ENCODE data around the gene OSBPL10.

The OSBPL10 gene

GRCh38 chr3:31713816-31714215 lies 267.2 kb downstream of the OSBPL10 start:
- Histone ChIP-seq H2AFZ (ENCODE audit: low read length) (no peak overlapping the region), H3K9me2 (replicated peaks; ENCODE audit: low read depth, low read length) (no peaks in the 10 kb centered on the region), H4K20me1 (ENCODE audit: insufficient read depth, low read length, poor library complexity, severe bottlenecking) (no peaks in the 10 kb centered on the region), H3K9me3 (ENCODE audit: insufficient read depth, low read depth, low read length) (no peaks in the 10 kb centered on the region), H3K9ac (ENCODE audit: low read depth, low read length, poor library complexity, severe bottlenecking) (no peak overlapping the region), H3K4me3 (ENCODE audit: low read length, poor library complexity, severe bottlenecking) (no peak overlapping the region), H3F3A (ENCODE audit: low read depth) (no peaks in the 10 kb centered on the region), H3K4me2 (ENCODE audit: low read depth, low read length, poor library complexity, severe bottlenecking) (no peak overlapping the region), H3K36me3 (ENCODE audit: insufficient read depth, low read length) (no peaks in the 10 kb centered on the region), H3K79me2 (ENCODE audit: insufficient read depth, low read length) (no peaks in the 10 kb centered on the region), H3K4me1 (ENCODE audit: insufficient read depth, low read length, poor library complexity, severe bottlenecking) (no peaks in the 10 kb centered on the region), H3K27me3 (ENCODE audit: insufficient read depth, low read length, poor library complexity, severe bottlenecking) (peaks cover 5% of the 10 kb centered on the region)
- TF ChIP-seq EZH2phosphoT487 (IDR thresholded peaks at IDR 0.05; ENCODE audit: borderline replicate concordance) (no peak), CTCF (conservative IDR thresholded peaks at IDR 0.05; ENCODE audit: low read length) (no peak)

GRCh38 chr3:31710123-31710803 lies 270.8 kb downstream of the OSBPL10 start:
- Histone ChIP-seq H3F3A (ENCODE audit: low read depth) (no peaks in the 10 kb centered on the region), H4K20me1 (ENCODE audit: insufficient read depth, low read length, poor library complexity, severe bottlenecking) (no peaks in the 10 kb centered on the region), H3K9me3 (ENCODE audit: insufficient read depth, low read depth, low read length) (no peaks in the 10 kb centered on the region), H3K36me3 (ENCODE audit: insufficient read depth, low read length) (no peaks in the 10 kb centered on the region), H3K4me3 (ENCODE audit: low read length, poor library complexity, severe bottlenecking) (no peak overlapping the region), H3K79me2 (ENCODE audit: insufficient read depth, low read length) (no peaks in the 10 kb centered on the region), H3K27me3 (ENCODE audit: insufficient read depth, low read length, poor library complexity, severe bottlenecking) (no peaks in the 10 kb centered on the region), H3K4me1 (ENCODE audit: insufficient read depth, low read length, poor library complexity, severe bottlenecking) (no peaks in the 10 kb centered on the region), H3K9me2 (replicated peaks; ENCODE audit: low read depth, low read length) (no peaks in the 10 kb centered on the region), H2AFZ (ENCODE audit: low read length) (no peak overlapping the region), H3K9ac (ENCODE audit: low read depth, low read length, poor library complexity, severe bottlenecking) (no peak overlapping the region), H3K4me2 (ENCODE audit: low read depth, low read length, poor library complexity, severe bottlenecking) (no peak overlapping the region)
- TF ChIP-seq CTCF (conservative IDR thresholded peaks at IDR 0.05; ENCODE audit: low read length), result no peak

- Histone ChIP-seq H3K4me2 (ENCODE audit: low read depth, low read length, poor library complexity, severe bottlenecking) (no peak overlapping the region), H3K9me2 (replicated peaks; ENCODE audit: low read depth, low read length) (no peaks in the 10 kb centered on the region), H3K4me1 (ENCODE audit: insufficient read depth, low read length, poor library complexity, severe bottlenecking) (peaks cover 3% of the 10 kb centered on the region), H2AFZ (ENCODE audit: low read length) (no peak overlapping the region), H3K36me3 (ENCODE audit: insufficient read depth, low read length) (no peaks in the 10 kb centered on the region), H3K27me3 (ENCODE audit: insufficient read depth, low read length, poor library complexity, severe bottlenecking) (no peaks in the 10 kb centered on the region), H4K20me1 (ENCODE audit: insufficient read depth, low read length, poor library complexity, severe bottlenecking) (no peaks in the 10 kb centered on the region), H3K9me3 (ENCODE audit: insufficient read depth, low read depth, low read length) (no peaks in the 10 kb centered on the region), H3K9ac (ENCODE audit: low read depth, low read length, poor library complexity, severe bottlenecking) (no peak overlapping the region), H3F3A (ENCODE audit: low read depth) (no peaks in the 10 kb centered on the region), H3K79me2 (ENCODE audit: insufficient read depth, low read length) (no peaks in the 10 kb centered on the region), H3K4me3 (ENCODE audit: low read length, poor library complexity, severe bottlenecking) (no peak overlapping the region)
- TF ChIP-seq EZH2phosphoT487 (IDR thresholded peaks at IDR 0.05; ENCODE audit: borderline replicate concordance), result no peak
- TF ChIP-seq CTCF (conservative IDR thresholded peaks at IDR 0.05; ENCODE audit: low read length), result no peak
These were observed 271.5 kb downstream of the OSBPL10 start for GRCh38 chr3:31709526-31709925.

All from Loucy (cell line).